Fibroblast of skin of right biceps (primary cell): ENCODE data around the gene MAP3K6.

Experiments used
- DNase-seq: peaks from one replicate; pipeline ENCODE4 v3.0.0-alpha.2; 2013

MAP3K6 gene

DNA sequence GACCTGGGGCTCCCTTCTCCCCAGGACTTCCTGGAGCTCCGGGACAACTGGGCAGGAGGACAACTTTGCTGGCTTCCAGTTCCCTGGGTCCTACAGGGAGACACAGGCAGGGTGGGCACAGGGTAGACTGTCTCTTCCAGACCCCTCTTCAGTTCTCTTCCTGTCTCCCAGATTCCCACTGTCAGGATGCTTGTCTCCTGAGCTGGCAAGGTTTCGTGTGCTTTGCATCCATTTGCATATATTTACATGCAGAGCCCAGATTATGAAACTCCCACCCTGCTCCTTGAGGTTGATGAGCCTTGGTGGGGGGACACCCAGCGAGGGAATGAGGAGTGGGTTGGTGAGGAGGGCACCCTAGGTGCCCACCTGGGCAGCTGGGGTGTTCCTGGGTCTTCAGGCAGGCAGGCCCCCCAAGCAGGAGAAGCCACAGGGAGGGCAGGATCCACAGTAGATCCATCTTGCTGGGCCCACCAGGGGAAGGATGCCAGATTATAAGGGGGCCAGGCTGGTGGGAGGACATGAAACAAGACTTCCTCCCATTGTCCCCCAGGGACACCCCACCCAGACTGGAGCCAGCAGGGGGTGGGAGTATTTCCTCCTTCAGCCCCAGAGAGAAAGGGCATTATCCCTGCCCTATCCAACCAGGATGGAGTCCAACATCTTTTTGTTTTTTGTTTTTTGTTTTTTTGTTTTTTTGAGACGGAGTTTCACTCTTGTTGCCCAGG, 7.8 kb upstream of the MAP3K6 start, which contains the start of gene FCN3:
Gene FCN3, minus strand, starts transcription at position 463 of the 725 bp plus-strand sequence. Its CDS starts 6 bp downstream, at position 457.
- DNase-seq, result no peak

DNA sequence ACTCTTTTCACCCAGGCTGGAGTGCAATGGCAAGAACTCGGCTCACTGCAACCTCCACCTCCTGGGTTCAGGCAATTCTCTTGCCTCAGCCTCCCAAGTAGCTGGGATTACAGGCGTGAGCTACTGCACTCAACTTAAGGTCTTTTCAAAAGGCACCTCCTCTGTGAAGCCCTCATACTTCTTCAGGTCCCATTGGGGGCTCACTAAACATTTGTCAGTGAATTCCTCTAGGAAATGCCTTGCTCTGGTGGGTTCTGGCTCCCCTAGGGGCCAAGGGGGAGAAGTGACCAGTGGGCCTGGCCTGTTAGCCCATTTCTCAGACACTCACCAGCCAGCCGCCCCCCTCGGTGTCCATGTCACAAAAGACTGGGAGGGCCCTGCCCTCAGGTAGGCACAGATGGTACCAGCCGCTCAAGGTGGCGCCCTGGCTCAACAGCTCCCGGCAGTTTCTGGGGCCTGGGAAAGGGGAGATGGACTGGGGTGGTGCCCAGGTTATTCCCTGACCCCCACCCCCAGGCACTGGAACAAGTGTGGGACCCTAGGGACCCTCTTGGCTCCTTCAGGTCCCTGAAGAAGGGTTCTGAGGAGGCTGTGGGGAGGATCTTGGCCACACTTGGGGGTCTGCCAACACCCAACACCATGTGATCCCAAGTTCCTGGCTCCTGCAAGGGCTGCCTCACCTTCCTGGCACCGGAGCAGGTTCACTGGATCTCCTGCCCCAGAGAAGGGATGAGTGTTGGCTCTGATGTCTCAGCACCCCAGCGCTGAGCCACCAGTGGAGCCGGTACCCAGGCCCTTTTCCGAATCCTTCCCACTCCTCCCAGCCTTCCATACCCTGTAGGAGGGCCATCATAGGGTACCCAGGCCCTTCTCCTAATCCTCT, 6.3 kb upstream of the MAP3K6 start:
- DNase-seq, result no peak

DNA sequence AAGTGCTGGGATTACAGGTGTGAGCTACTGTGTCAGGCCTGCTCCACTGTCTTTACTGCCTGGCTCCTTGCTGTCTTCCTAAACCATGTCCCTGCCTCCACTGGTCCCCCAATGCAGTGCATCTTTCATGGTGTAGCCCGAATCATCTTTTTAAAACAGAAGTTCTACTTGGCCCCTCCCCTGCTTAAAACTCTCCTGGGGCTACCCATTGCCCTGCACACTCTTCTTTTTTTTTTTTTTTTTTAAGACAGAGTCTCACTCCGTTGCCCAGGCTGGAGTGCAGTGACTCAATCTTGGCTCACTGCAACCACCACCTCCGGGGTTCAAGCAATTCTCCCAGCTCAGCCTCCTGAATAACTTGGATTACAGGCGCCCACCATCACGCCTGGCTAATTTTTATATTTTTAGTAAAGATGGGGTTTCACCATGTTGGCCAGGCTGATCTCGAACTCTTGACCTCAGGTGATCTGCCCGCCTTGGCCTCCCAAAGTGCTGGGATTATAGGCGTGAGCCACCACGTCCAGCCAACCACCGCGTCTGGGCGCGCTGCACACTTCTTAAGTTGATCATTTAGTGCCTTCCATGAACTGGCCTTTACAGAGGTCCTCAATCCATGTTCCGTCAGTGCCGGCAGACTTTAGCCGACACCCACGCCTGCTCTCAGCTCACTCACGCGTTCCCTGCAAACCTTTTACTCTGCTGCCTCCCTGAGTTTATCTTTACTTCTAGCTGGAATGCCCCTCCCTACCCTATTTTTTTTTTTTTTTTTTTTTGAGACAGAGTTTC, 5.5 kb upstream of the MAP3K6 start:
- DNase-seq, result no peak

DNA sequence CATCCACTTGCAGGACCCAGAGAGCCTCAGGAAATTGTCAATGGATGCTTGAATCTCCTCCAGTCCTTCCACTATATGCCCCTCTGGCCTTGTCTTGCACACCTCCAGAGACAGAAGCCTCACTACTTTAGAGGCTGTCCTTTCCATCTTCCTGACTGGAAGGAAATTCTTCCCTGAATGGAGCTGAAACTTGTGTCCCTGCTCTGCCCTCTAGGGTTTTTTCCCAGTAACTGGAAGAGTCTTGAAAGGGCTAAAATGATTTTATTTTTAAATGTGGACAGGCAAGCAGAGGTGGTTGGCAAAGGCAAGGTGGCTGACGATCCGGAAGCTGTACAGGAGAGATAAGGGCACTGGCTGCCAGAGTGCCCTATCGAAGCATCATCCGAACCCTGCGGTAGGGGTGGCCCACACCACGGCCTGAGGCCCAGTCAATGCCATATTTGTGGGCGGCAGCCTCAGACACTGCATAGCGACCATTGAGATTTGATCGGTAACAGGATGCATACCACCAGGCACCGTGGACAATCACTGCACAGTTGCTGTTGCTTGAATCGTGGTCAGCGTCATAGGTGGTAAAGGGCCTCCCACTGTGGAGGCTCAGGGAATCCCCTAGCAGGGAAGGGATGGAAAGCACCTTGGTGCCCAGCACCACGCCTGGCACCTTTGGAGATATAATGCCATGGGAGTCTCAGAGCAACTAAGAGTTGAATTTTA, 2.3 kb upstream of the MAP3K6 start:
- no peak for DNase-seq

DNA sequence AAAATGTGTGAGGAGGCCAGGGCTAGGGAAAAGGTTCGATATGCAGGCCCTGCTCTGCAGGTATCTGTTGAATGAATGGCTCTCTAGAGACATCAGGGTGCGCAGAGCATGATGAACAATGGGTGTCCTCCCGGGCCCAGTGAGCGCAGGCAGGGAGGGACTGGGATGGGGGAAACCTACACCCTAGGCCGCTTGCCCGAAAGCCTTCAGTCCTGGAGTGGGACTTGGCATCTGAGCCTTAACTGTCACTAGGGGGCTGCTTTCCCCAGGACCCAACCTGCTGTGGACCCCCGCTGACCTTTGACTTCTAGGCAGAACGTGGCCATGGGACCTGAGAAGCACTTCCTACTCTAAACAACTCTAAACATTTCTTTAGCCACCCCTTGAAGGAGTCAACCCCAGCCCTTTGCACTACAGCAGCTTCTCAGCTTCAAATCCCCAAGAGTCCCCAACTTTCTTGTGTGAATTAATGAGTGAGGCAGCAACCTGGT, 444 bp upstream of the MAP3K6 start:
- no peak for DNase-seq

DNA sequence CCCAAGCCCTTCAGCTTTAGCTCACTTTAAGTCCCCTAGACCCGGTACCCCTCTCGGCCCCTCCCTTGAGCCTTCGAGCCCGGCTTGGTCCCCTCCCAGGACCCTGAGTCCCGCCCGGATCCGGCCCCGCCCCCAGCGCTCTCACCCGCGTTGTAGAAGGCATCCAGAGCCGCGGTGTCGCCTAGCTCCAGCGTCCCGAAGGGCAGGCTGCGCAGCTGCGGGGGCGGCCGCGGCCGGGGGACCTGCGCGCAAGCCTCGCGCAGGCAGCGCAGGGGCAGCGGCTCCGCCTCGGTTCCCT, 699 bp downstream of the MAP3K6 start:
- peak; percentile 85 for DNase-seq

DNA sequence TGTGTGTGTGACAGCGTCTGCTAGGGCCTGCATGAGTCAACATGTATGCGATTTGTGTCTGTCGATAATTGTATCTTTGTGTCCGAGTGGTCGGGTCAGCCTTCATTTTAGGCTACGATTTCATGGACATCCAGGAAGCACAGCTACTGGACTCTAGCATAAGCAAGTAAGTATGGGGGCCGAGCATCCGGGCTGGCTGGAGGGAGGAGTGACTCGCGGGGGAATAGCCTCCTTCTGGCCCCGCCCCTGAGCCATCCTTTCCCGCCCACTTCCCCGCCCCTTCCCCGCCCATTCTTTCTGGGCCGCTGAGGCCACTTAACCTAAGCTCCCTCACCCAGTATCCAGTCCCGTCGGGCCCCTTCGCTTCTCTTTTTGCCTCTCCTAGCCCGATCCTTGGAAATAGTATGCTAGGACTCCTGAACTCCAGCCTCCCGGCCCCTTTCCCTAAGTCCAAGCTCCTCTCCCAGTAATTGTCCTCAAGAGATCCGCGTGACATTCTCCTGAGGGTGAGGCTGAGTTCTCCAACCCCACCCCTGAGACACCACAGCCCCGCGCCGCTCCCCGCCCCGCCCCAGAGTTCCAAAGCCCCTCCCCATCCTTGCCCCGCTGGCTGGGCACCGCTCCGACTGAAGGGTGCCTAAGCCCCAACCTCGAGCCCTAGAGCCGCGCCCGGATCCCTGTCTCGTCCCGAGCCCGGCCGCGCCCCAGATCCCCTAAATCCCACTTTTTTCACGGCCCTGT, 1.2 kb downstream of the MAP3K6 start:
- peak; percentile 88 for DNase-seq

DNA sequence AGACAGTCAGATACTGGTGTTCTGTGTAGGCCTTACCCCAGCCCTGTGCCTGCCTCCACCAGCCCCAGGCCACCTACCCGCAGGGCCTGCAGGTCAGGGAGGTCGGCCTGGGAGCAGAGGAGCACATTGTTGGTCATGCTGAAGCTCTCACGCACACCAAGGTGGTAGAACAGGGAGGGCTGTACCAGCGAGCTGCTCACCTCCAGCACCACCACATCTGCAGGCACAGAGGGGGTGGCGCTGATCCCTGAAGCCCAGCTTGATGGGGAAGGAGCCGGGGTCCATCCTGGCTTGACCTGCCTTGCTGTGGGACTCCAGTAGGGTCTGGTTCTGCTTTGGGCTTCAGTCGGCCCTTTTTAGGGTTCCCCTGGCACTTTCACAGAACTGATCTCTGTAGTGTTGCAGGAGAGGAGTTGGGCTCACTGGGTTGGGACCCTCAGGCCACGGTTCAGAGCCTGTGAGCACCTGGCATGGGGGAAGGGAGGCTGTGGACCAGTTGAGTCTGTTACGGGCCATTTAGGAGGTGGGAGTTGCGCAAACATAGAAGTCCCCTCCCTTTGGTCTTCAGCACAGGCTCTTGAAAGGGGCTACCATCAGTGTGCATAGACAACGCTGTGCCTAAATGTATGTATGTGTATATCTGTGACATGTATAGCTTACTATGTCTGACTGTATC, 1.9 kb downstream of the MAP3K6 start:
- no peak for DNase-seq

DNA sequence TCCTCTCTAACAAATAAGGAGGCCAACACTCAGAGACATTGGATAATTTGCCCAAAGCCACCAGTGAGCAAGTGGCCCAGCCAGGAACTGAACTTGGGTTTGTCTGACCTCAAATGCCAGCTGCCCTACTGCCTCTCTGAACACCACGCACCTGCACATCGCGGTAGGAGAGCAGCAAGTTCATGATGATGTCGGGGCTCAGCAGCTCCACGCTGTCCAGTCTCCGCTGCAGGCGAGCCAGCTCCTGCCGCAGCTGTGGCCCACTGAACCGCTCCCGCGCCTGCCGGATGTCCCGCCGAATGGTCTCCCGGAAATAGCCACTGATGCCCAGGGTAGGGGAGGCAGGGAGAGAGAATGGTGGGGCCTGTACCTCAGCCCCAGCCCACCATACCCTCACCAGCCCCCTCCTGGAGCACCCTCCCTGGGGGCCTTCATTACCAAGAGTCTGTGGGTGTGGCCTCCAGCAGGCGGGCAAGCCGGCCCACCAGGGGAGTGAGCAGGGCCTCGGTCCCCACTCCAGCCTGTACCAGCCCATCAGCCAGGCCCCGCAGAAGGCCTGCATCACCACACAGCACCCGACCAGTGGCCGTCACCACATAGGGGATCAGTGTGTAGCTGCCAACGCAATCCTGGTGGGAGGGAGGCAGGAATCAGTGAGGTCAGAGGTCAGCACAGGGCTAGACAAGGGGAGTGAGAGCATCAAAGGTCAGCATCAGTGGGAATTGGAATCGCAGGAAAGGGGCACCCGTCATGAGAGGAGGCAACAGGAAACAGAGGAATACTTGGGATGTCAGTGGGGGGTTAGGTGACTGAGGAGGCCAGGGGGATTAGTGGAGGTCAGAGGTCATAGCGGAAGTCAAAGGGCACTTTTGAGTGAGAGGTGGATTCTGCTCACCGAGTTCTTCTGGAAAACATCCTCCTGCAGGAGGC, 2.7 kb downstream of the MAP3K6 start:
- no peak for DNase-seq

DNA sequence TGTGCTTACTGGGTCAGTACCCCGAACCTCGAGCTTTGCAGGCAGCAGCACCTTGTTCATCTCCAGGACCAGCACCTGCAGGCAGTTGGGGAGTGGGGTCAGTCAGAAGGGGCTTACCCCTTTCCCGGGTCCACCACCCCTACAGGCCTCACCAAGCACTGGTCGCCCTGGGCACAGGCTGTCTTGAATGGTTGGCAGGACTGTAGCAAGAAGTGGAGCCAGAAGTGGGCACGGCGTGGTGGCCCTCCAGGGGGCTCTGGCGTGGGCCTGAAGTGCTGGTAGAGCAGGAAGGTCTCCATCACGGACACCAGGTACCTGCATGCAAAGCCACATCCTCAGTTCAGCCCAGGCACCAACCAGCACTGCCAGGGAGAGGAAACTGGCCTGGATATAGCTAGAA, 5.2 kb downstream of the MAP3K6 start:
- no peak for DNase-seq

DNA sequence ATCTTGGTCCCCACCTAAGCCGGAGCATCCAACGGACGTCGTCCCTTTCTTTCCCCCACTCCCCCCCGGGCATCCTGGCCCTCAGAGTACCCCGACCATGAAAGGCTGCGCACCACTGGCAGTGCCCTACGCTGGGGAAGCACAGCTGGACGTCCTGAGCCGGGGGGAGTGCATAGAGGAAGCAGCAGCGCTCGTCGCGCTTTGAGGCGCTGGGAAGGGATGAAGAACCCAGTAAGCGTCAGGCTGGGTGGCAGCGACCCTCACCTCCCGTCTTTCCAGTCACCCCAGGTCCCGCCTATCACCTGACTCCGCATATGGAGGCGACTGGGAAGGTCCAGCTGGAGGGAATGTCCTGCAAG, 5.7 kb downstream of the MAP3K6 start:
- no peak for DNase-seq

DNA sequence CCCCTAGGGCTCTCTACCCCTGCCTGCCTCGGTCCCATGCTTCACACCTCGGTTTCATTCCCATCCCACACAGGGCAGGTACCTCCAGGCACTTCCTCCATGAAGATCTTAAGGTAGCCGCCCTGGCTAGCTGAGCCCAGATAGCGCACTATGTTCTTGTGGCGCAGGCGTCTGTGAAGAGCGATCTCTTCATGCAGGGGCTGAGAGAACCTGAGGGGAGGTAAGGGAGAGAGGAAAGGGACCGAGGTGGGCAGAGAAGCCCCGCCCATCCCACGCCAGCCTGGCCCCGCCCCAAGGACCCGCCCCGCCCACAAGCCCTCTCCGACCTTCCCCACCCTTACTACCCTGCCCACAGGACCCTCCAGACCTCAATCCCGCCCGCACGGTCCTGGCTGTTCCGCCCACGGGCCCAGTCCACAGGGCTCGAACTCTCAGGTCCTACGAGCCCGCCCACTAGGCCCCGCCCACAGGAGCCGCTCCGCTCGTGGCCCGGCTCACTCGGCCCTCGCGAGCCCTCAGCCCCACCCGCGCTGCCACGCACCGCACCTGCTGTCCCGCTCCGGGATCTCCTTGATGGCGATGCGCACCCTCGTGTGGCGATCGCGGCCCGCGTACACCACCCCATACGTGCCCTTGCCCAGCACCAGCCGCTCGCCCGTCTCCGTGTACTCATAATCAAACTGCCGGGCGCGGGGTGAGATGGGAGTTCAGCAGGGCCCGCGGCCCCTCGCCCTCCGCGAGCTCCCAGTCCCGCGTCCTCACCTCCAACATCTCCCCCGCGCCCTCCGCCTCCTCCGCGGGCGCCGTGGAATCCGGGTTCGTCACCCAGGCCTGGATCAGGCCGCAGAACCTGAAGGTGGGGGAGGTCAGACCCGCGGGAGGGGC, 6.4 kb downstream of the MAP3K6 start:
- DNase-seq, result no peak

DNA sequence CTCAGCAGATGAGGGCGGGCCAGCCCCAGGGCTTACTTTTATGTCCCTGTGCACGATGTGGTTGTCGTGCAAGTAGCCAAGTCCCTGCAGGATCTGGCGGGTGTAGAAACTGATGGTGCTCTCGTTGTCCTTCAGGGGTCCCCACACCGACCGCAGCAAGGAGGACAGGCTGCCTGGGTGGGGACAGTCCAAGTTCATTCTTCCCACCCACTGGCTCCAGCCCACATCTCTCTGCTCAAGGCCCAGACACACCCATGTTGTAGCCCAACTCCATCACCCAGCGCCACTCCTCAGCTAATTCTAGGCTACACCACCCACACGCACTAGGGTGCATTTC, 7.0 kb downstream of the MAP3K6 start:
- no peak for DNase-seq

DNA sequence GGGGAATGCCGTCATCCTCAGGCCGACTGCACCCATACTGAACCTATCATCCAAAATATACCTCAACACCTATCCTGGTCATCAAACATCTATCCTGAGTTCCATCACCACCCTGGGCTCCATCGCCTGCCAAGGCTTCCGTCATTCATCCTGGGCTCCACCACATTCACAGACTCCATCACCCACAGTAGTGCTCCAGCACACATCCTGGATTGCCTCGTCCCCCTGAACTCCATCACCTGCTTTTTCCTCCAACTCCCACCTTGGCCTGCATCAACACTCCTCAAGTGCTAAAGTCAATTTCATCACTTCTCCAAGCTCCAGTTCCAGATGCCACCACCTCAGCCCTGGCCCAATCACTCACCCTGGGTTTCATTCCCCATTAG, 7.8 kb downstream of the MAP3K6 start:
- no peak for DNase-seq

DNA sequence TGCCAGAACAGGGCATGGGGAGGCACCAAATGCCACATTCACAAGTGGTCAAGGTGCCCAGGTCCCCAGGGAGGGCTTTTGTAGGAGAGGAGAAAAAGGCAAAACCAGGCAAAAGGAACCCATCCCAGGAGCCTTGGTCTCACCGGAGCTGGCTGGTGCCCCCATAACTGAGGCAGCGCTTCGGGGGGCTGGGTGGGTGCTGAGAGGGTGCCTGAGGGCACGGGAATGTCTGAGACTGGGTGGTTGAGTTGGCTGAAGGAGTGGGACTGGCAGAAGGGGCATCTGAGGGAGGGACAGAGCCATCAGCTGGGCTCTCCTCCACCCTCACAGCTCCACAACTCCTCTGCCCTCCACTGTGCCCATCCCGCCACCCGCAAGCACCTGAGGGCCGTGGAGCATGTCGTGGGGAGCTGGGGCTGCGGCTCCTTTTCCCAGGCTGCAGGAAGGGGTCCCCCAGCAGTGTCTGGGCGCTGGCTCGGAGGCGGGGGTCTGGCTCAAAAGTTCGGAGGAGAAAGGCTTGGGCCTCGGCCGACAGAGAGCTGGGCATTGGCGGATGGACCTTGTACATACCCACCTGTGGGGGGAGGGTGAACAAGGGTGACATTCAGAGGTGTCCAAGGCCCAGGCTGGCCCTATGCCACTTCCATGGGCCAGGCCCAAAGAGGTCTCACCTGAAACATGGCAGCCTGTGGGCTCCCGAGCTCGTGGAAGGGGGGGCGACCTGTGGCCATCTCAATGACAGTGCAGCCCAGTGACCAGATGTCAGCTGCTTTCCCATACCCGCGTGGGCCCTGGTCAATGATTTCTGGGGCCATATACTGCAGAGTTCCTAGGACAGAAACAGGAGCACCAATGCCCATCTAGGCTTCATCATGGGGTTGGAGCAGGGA, 8.5 kb downstream of the MAP3K6 start:
- no peak for DNase-seq

DNA sequence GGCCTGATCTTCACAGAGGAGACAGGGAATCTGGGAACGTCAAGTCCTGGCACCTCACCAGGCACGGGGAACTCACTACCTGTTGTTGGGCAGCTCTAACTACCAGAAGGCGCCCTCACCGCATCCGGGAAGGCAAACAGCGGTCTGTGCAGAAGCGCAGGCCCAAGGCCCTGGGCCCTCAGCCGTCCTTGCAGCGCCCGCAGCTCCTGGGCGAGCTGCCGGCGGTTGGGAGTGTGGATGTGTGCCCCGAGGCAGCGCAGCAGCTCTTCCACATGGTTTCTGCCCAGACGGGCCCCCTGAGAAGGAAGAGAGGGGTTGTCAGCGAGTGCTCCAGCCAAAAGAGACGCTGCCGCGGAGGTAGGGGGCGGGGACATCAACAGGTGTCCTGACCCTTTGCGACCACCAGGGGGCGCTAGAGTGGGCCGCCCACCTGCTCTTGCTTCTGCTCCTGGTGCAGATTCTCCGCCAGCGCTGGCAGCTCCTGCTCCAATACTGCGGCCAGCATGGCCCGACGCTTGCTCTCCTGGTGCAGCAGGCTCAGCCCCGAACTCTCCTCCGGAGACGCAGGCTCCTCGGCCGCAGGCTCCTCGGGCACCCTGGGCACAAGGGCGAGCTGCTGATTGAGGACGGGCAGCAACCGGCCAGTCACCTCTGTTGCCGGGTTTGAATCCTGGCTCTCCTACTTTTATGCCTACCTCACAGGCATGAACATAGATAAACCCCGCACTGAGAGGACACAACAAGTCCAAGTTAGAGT, 9.3 kb downstream of the MAP3K6 start:
- DNase-seq, result peak; percentile 53

DNA sequence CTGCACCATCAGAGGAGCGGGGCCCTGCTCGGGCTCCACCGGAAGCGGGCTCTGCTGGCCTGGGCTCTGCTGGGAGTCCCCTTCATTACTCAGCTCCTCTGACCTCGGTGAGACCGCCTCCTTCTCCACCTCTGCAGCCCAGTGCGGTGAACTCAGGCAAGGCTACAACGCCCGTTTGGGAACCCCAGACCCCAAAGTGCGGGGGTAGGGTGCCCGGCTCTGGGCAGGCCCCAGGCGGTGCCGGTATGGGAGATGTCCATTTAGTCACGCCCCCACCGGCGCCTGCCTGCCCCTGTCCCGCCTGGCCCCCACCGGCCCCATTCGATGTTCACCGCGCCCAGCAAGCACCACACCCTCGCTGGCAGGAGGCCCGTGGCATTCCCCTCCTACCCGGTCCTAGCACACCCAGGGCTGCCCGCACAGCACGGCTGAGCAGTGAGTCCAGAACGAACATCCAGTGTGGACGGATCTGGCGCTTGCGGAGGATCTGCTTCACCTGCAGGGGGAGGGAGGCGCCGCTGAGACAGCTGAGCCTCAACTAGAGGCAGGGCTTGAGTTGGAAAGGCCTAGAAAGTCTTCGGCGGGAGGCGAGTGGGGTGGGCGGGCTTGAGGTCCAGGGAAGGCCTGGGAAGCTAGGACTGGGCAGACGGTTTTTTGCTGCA, 10.0 kb downstream of the MAP3K6 start:
- DNase-seq, result no peak
